PC-9 (cell line): Measurements from ENCODE around the gene DAB2. TPM values are rescaled to one million over a fixed set of nuclear protein-coding genes. Genes with fewer than 3 reads are reported as not detected.
A peak's percentile ranks its signal among the peaks of the same experiment; 100 is the strongest.

Source experiments
- BruUV-seq: library from RNA; stranded (reverse); fragments of 400-500 nt; replicated peaks from 2 replicates; lab custom pipeline; 2021; lab: Mats Ljungman, UMichigan
- CTCF ChIA-PET: fragments of 300-600 bp; sonication (Branson Sonifier 250); formaldehyde crosslinking; loops from one replicate; lab custom pipeline; 2022; ENCODE audit warnings: antibody characterized with exemption; lab: Charles Lee
- POLR2A ChIA-PET: fragments of 300-600 bp; sonication (Branson Sonifier 250); formaldehyde crosslinking; loops from one replicate; lab custom pipeline; 2022; ENCODE audit warnings: antibody characterized with exemption; ENCODE audit not compliant: unreplicated experiment; lab: Charles Lee
- DNase-seq, 2 experiments: peaks; one replicate each; pipeline versions ENCODE4 v3.0.0 to v3.0.0-alpha.2; 2015 to 2022; ENCODE audit warnings: mixed read lengths in 1 of 2
- H2AFZ ChIP-seq: fragments of 200-600 bp; sonication (generic); 2 replicates; pipeline ENCODE4 v1.8.1; 2017; ENCODE audit warnings: antibody characterized with exemption
- H3F3A ChIP-seq: fragments of 200-600 bp; sonication (generic); 2 replicates; pipeline ENCODE4 v1.8.1; 2017; ENCODE audit warnings: antibody characterized with exemption, mild to moderate bottlenecking, low read depth; ENCODE audit not compliant: insufficient read depth
- H3K27ac ChIP-seq: fragments of 200-600 bp; sonication (generic); 2 replicates; pipeline ENCODE4 v1.6.1; 2016; ENCODE audit warnings: mixed run types
- H3K27me3 ChIP-seq: fragments of 200-600 bp; sonication (generic); 2 replicates; pipeline ENCODE4 v1.6.1; 2016; ENCODE audit warnings: low read depth, mixed run types; ENCODE audit not compliant: insufficient read depth
- H3K36me3 ChIP-seq: fragments of 200-600 bp; sonication (generic); 2 replicates; pipeline ENCODE4 v1.6.1; 2016; ENCODE audit warnings: low read depth, mixed run types
- H3K4me1 ChIP-seq: fragments of 200-600 bp; sonication (generic); replicated peaks from 2 replicates; pipeline ENCODE4 v1.6.1; 2016; ENCODE audit warnings: mixed run types; ENCODE audit not compliant: insufficient read depth
- H3K4me2 ChIP-seq: fragments of 200-600 bp; sonication (generic); 2 replicates; pipeline ENCODE4 v1.6.1; 2017; ENCODE audit warnings: mixed run types
- H3K4me3 ChIP-seq: fragments of 200-600 bp; sonication (generic); 2 replicates; pipeline ENCODE4 v1.6.1; 2016; ENCODE audit warnings: mixed run types
- H3K79me2 ChIP-seq: fragments of 200-600 bp; sonication (generic); 2 replicates; pipeline ENCODE4 v1.6.1; 2017; ENCODE audit warnings: low read depth, mixed run types
- H3K9me2 ChIP-seq: fragments of 200-600 bp; sonication (generic); 2 replicates; pipeline ENCODE4 v1.8.1; 2017; ENCODE audit warnings: mild to moderate bottlenecking; ENCODE audit not compliant: insufficient read depth
- H3K9me3 ChIP-seq: fragments of 200-600 bp; sonication (generic); 2 replicates; pipeline ENCODE4 v1.8.1; 2016; ENCODE audit warnings: low read depth; ENCODE audit not compliant: insufficient read depth
- H4K20me1 ChIP-seq: fragments of 200-600 bp; sonication (generic); 2 replicates; pipeline ENCODE4 v1.8.1; 2017; ENCODE audit not compliant: insufficient read depth
- CTCF ChIP-seq: fragments of 200-600 bp; sonication (generic); conservative IDR thresholded peaks from 2 replicates; pipeline ENCODE4 v1.6.1; 2017; ENCODE audit warnings: mixed run types, antibody characterized with exemption, mild to moderate bottlenecking, moderate library complexity
- EZH2 ChIP-seq: fragments of 200-600 bp; sonication (generic); IDR thresholded peaks from 2 replicates; pipeline ENCODE4 v1.8.0; 2017; ENCODE audit warnings: antibody characterized with exemption, low read depth
- intact Hi-C: fragments of 100-400 bp; cut with micrococcal nuclease; formaldehyde crosslinking; loops from one replicate; pipeline ENCODE4 v1.10.0; 2022; ENCODE audit not compliant: unreplicated experiment
- total RNA-seq: library from RNA; stranded (reverse); gene quantifications from 2 replicates; pipeline ENCODE4 v1.2.3, GENCODE V29; 2021

The DAB2 gene
- total RNA-seq, 1 experiment from 2014 or later: 21.0 TPM

GRCh38 chr5:39455645-39456044, 30.9 kb upstream of the DAB2 start:
- POLR2A ChIA-PET: interaction anchor here (0.6 to 0.7 kb wide), 2 partner anchors 80 to 224 kb away, joined by 3 read pairs; no protein-coding TSS in a partner anchor

DNA sequence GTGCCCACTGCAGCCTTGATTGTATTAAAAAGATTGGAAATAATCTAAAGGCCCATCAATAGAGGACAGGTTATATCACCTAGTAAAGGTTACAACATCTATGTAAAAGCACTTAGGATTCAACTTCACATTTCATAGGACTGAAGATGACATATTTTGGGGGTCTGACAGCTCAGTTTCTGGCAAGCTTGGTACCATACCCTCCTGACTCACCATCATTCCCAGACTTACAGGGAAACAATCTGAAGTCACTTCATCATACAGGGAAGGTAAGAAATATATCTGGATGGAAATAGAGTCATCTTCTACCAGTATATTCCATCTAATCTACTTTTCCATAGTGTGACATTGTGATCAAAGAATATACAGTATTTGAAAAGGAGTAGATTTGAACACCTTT, 28.8 kb upstream of the DAB2 start:
- no peaks in the 10 kb centered on the region for H3F3A ChIP-seq
- H3K9me2 ChIP-seq: no peaks in the 10 kb centered on the region; the same call in 1 of the 2 replicates
- peak in 1 of 2 experiments; percentile 22 for DNase-seq
- intact Hi-C loops: no loop called here
- no peaks in the 10 kb centered on the region for H3K9me3 ChIP-seq
- no peaks in the 10 kb centered on the region for H3K36me3 ChIP-seq
- H2AFZ ChIP-seq: no peak overlapping the region
- no peaks in the 10 kb centered on the region for H3K4me1 ChIP-seq
- BruUV-seq: no TSS peak
- no peaks in the 10 kb centered on the region for H4K20me1 ChIP-seq
- H3K4me2 ChIP-seq: no peak overlapping the region
- H3K27ac ChIP-seq: no peak overlapping the region
- ChIA-PET CTCF (no interaction called here), POLR2A (no interaction called here)
- H3K27me3 ChIP-seq: no peaks in the 10 kb centered on the region
- no peaks in the 10 kb centered on the region for H3K79me2 ChIP-seq
- no peak for TF ChIP-seq EZH2
- TF ChIP-seq CTCF: no peak
- H3K4me3 ChIP-seq: no peak overlapping the region

More at GRCh38 chr5:39455645-39456044, 30.9 kb upstream of the DAB2 start:
- Histone ChIP-seq H2AFZ (no peak overlapping the region), H3F3A (no peaks in the 10 kb centered on the region), H3K36me3 (no peaks in the 10 kb centered on the region), H3K9me3 (no peaks in the 10 kb centered on the region), H3K4me3 (no peak overlapping the region), H4K20me1 (no peaks in the 10 kb centered on the region), H3K4me1 (no peaks in the 10 kb centered on the region), H3K79me2 (no peaks in the 10 kb centered on the region), H3K4me2 (no peak overlapping the region), H3K9me2 (no peaks in the 10 kb centered on the region; the same call in 1 of the 2 replicates), H3K27me3 (no peaks in the 10 kb centered on the region), H3K27ac (no peak overlapping the region)
- intact Hi-C loops: no loop called here
- no peak for TF ChIP-seq EZH2
- no peak for TF ChIP-seq CTCF
- no TSS peak for BruUV-seq
- no peak for DNase-seq
- CTCF ChIA-PET: no interaction called here

DNA sequence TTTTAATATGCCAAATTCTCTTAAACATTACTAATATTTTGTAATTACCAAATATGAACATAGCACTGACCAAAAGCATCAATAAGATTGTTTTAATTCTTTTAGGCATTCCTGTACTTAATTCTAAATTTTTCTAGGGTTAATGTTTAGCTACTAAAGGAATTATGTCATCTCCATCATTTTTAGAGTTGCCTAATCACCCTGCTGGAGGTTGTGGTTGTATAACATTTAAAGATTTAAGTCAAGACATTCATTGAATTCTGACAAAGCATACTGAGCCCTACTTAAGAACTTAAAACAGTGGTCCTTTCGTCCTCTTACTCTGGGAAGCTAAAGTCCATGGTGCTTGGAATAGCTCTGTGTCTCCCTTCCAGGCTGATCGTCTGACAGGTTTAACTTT, 28.1 kb upstream of the DAB2 start:
- no TSS peak for BruUV-seq
- no peak overlapping the region for H3K4me2 ChIP-seq
- no peaks in the 10 kb centered on the region for H3K9me3 ChIP-seq
- H3K4me1 ChIP-seq: no peaks in the 10 kb centered on the region
- H3K27ac ChIP-seq: no peak overlapping the region
- no peaks in the 10 kb centered on the region for H3F3A ChIP-seq
- H3K79me2 ChIP-seq: no peaks in the 10 kb centered on the region
- intact Hi-C loops: no loop called here
- ChIA-PET POLR2A (interaction anchor here (0.6 to 0.7 kb wide), 2 partner anchors 66 to 91 kb away, joined by 3 to 4 read pairs; no protein-coding TSS in a partner anchor), CTCF (interaction anchor here (1.0 kb wide), 1 partner anchor 28 kb away, joined by 4 read pairs; the partner anchor contains the start of gene DAB2)
- TF ChIP-seq EZH2 (no peak), CTCF (no peak)
- H3K4me3 ChIP-seq: no peak overlapping the region
- H2AFZ ChIP-seq: no peak overlapping the region
- H3K36me3 ChIP-seq: no peaks in the 10 kb centered on the region
- DNase-seq: peak in 1 of 2 experiments; percentile 10
- no peaks in the 10 kb centered on the region for H4K20me1 ChIP-seq
- no peaks in the 10 kb centered on the region; the same call in 1 of the 2 replicates for H3K9me2 ChIP-seq
- no peaks in the 10 kb centered on the region for H3K27me3 ChIP-seq
